Measurements from ENCODE around the gene SIRT7.

Gene SIRT7

DNA sequence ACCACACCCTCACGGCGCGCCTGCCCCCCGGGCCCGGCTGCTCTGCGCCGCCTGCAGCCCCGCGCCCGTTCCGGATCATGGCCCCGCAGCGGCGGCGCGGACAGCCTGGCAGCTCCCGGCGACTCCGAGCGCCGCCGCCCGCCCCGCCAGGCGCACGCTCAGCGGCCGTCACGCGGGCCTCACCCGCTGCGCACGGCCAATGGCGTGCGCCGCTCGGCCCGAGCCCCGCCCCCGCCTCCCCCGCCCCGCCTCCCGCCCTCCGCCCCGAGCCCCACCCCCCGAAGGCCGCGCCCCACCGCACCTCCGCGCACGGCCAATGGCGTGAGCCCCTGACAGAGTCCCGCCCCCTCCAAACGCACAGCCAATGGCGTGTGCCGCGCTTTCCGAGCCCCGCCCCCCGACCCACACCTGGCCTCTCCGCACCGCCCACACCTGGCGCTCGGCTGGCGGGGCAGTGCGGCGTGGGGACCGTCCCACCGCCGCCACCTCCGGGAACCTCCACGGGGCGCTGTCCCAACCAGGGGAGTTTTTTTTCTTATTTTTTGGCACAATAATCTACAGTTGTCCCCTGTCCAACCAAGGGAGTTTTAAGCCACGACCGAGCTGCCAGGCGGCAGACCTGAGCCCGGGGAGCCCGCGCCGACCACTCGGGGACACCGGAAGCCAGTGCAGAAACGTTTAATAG is 6.6 kb downstream of the SIRT7 start, which contains the start of gene PCYT2:
PCYT2 (minus strand) TSS at position 123 of the 685 bp plus-strand sequence; CDS start at position 79, 44 bp downstream.
- Histone ChIP-seq H3K4me1 (ENCODE audit: control insufficient read depth in 1 of 2, insufficient read depth in 1 of 2, low read depth in 1 of 2, low read length in 1 of 2) (peaks cover 29 to 34% of the 10 kb centered on the region in 2 experiments), H3K4me3 (ENCODE audit: low read depth in 1 of 2, low read length in 1 of 2) (peak within 1 kb of the TSS; percentile 70 to 76), H3K27ac (peak within 1 kb of the TSS; percentile 56), H3K27me3 (peaks cover 4% of the 10 kb centered on the region), H3K36me3 (peaks cover 44% of the 10 kb centered on the region), H3K9me3 (no peaks in the 10 kb centered on the region)
- TF ChIP-seq CTCF (IDR thresholded peaks at IDR 0.05): no peak

GRCh38 chr17:81910840-81911276 is 7.1 kb downstream of the SIRT7 start:
- Histone ChIP-seq H3K36me3 (peaks cover 42% of the 10 kb centered on the region), H3K27ac (peak overlapping the region; percentile 36)
- no peak for TF ChIP-seq CTCF (IDR thresholded peaks at IDR 0.05)

GRCh38 chr17:81909966-81910839 is 7.8 kb downstream of the SIRT7 start:
- Histone ChIP-seq H3K27me3 (peaks cover 4% of the 10 kb centered on the region), H3K27ac (peak overlapping the region; percentile 36), H3K36me3 (peaks cover 36% of the 10 kb centered on the region), H3K4me1 (ENCODE audit: control insufficient read depth in 1 of 2, insufficient read depth in 1 of 2, low read depth in 1 of 2, low read length in 1 of 2) (peaks cover 19 to 23% of the 10 kb centered on the region in 2 experiments), H3K4me3 (ENCODE audit: low read depth in 1 of 2, low read length in 1 of 2) (peak overlapping the region; percentile 70 to 76), H3K9me3 (no peaks in the 10 kb centered on the region)
- TF ChIP-seq CTCF (IDR thresholded peaks at IDR 0.05): no peak

More at GRCh38 chr17:81910840-81911276, 7.1 kb downstream of the SIRT7 start:
- Histone ChIP-seq H3K27me3 (peaks cover 4% of the 10 kb centered on the region), H3K4me1 (ENCODE audit: control insufficient read depth in 1 of 2, insufficient read depth in 1 of 2, low read depth in 1 of 2, low read length in 1 of 2) (peaks cover 23 to 28% of the 10 kb centered on the region in 2 experiments), H3K9me3 (no peaks in the 10 kb centered on the region), H3K4me3 (ENCODE audit: low read depth in 1 of 2, low read length in 1 of 2) (peak overlapping the region; percentile 70 to 76)

- TF ChIP-seq CTCF (IDR thresholded peaks at IDR 0.05): no peak
- Histone ChIP-seq H3K4me3 (ENCODE audit: low read depth in 1 of 2, low read length in 1 of 2) (no peak overlapping the region), H3K36me3 (peaks cover 29% of the 10 kb centered on the region), H3K27ac (no peak overlapping the region), H3K9me3 (no peaks in the 10 kb centered on the region), H3K27me3 (peaks cover 4% of the 10 kb centered on the region), H3K4me1 (ENCODE audit: control insufficient read depth in 1 of 2, insufficient read depth in 1 of 2, low read depth in 1 of 2, low read length in 1 of 2) (peaks cover 19 to 23% of the 10 kb centered on the region in 2 experiments)
Observed at GRCh38 chr17:81909231-81909630, 8.7 kb downstream of the SIRT7 start.

DNA sequence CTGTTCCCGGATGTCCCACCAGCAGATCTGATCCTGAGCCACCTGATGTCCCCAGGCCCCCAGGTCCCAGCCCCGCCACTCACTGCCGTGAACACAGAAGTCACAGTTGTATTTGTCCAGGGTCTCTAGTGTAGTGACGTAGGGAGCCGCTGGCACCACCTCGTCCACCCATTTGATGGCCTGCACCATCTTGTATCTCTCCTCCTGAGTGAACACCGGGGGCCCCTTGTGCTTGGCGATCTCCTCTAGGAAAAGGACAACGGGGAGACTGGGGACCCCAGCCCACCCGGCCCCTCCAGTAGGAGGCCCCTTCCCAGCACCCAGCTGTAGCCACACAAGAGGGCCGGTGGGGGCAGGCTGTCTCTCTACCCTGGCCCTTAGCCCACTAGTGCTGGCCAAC is 9.2 kb downstream of the SIRT7 start:
- peaks cover 29% of the 10 kb centered on the region for H3K36me3 ChIP-seq
- peaks cover 6% of the 10 kb centered on the region for H3K27me3 ChIP-seq
- TF ChIP-seq CTCF (IDR thresholded peaks at IDR 0.05): no peak
- H3K27ac ChIP-seq: no peak overlapping the region
- H3K4me3 ChIP-seq (ENCODE audit: low read depth in 1 of 2, low read length in 1 of 2): no peak overlapping the region
- peaks cover 19 to 23% of the 10 kb centered on the region in 2 experiments for H3K4me1 ChIP-seq (ENCODE audit: control insufficient read depth in 1 of 2, insufficient read depth in 1 of 2, low read depth in 1 of 2, low read length in 1 of 2)
- no peaks in the 10 kb centered on the region for H3K9me3 ChIP-seq
